ENCODE measurements around the gene TACC2. TPM values are rescaled to one million over a fixed set of nuclear protein-coding genes. Genes with fewer than 3 reads are reported as not detected.
A peak's percentile ranks its signal among the peaks of the same experiment; 100 is the strongest.

Gene TACC2
- total and polyA plus RNA-seq, 7 donors = 44.0 to 439 (median 313) TPM

DNA sequence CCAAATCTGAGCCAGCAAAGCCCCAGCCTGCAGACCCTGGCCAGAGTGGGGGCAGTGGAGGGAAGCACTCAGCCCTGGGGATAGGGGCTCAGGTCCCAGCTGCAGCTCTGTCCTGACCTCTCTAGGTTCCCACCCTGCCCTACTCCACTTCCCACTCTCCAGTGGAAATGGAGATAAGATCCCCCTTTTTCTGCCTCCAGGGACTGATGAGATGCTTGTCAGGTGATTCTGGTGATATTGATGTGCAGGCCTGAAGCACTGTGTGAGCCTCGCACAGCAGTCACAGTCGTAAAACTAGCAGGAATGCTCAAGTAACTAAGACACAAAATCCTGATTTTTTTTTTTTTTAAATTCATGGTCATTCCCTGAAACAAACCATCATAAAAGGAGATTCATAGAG is 227.1 kb downstream of the TACC2 start:
- Histone ChIP-seq H3K27me3 (ENCODE audit: insufficient read depth in 3 of 3, low read length in 2 of 3) (no peaks in the 10 kb centered on the region), H3K4me3 (no peak overlapping the region), H3K9me3 (no peaks in the 10 kb centered on the region), H3K36me3 (ENCODE audit: insufficient read depth in 1 of 2, low read depth in 1 of 2) (peaks cover 6 to 98% of the 10 kb centered on the region in 2 donors), H3K27ac (no peak overlapping the region), H3K4me1 (peaks cover 8% of the 10 kb centered on the region)
- intact Hi-C loops (cut with DNase I) = no loop called here
- no peak for TF ChIP-seq CTCF (IDR thresholded peaks at IDR 0.05)
- ATAC-seq = no peak
- DNase-seq = no peak
- 88 to 97% (median 93%) methylated on average over 2 of the region's 2 CpGs for WGBS, 3 donors

DNA sequence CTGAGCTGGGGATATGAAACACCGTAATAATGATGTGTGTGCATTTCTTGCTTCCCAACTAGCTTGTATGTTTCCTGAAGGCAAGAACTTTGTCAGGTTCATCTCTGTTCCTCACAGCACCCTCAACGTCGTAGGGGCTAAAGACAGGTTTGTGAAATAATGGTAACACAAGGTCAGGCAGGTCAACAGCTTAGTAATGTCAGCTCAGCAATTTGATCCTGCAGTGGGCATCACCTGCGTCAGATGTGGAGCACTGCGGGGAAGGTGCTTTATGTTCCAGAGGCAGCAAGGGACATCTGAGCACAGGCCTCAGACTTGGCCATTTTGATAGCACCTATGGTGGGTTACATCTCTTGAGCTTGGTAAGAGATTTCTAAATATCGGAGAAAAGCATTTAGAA is 230.4 kb downstream of the TACC2 start:
- Histone ChIP-seq H3K4me1 (peaks cover 27% of the 10 kb centered on the region), H3K36me3 (ENCODE audit: insufficient read depth in 1 of 2, low read depth in 1 of 2) (peaks cover 6 to 95% of the 10 kb centered on the region in 2 donors), H3K27ac (no peak overlapping the region), H3K4me3 (no peak overlapping the region), H3K9me3 (no peaks in the 10 kb centered on the region), H3K27me3 (ENCODE audit: insufficient read depth in 3 of 3, low read length in 2 of 3) (no peaks in the 10 kb centered on the region)
- 56 to 74% (median 65%) methylated on average over 6 of the region's 6 CpGs for WGBS, 3 donors
- intact Hi-C loops (cut with DNase I) = no loop called here
- TF ChIP-seq CTCF (IDR thresholded peaks at IDR 0.05) = no peak
- peak in 1 of 4 donors; percentile 36 for ATAC-seq
- DNase-seq = no peak

GRCh38 chr10:122220736-122221135 is 231.8 kb downstream of the TACC2 start:
- peak in 1 of 4 donors; percentile 29 for ATAC-seq
- intact Hi-C loops (cut with DNase I) = no loop called here
- peaks cover 6 to 95% of the 10 kb centered on the region in 2 donors for H3K36me3 ChIP-seq (ENCODE audit: insufficient read depth in 1 of 2, low read depth in 1 of 2)

DNA sequence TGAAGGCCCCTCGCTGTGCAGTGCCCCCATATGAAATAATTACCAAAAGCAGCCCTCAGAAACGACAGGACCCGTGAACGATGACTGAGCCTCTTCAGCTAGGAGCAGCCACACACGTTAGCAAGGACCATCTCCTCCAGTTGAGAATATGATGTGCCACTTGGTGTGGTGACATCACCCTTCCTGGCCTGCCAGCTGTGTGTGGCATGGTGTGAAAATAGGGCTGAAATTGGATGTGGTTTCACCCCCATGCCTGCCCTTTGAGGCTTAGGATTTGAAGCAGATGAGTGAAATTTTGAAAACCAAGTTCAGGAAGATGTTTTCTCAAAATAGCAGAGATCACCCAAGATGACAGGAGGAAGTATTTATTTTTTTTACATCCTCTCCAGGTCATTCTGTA is 233.0 kb downstream of the TACC2 start:
- TF ChIP-seq CTCF (IDR thresholded peaks at IDR 0.05) = no peak
- peak; percentile 70 to 84 (median 76) for ATAC-seq

More at GRCh38 chr10:122220736-122221135, 231.8 kb downstream of the TACC2 start:
- Histone ChIP-seq H3K9me3 (no peaks in the 10 kb centered on the region), H3K27ac (no peak overlapping the region), H3K4me3 (no peak overlapping the region), H3K4me1 (peaks cover 27% of the 10 kb centered on the region), H3K27me3 (ENCODE audit: insufficient read depth in 3 of 3, low read length in 2 of 3) (no peaks in the 10 kb centered on the region)
- no peak for TF ChIP-seq CTCF (IDR thresholded peaks at IDR 0.05)
- WGBS, 3 donors = 20 to 36% (median 28%) methylated on average over 2 of the region's 2 CpGs
- no peak for DNase-seq

GRCh38 chr10:122222638-122223037 is 233.7 kb downstream of the TACC2 start:
- WGBS, 3 donors = 24 to 67% (median 33%) methylated on average over 7 of the region's 7 CpGs
- H3K36me3 ChIP-seq (ENCODE audit: insufficient read depth in 1 of 2, low read depth in 1 of 2) = peaks cover 0 to 95% of the 10 kb centered on the region in 2 donors
- TF ChIP-seq CTCF (IDR thresholded peaks at IDR 0.05) = no peak
- H3K4me1 ChIP-seq = peaks cover 27% of the 10 kb centered on the region
- intact Hi-C loops (cut with DNase I) = no loop called here
- DNase-seq (no peak), ATAC-seq (peak; percentile 39 to 72 (median 40))
- no peak overlapping the region for H3K4me3 ChIP-seq
- no peaks in the 10 kb centered on the region for H3K9me3 ChIP-seq
- peak overlapping the region; percentile 72 for H3K27ac ChIP-seq
- H3K27me3 ChIP-seq (ENCODE audit: insufficient read depth in 3 of 3, low read length in 2 of 3) = no peaks in the 10 kb centered on the region

More for the DNA sequence above, 233.0 kb downstream of the TACC2 start:
- Histone ChIP-seq H3K9me3 (no peaks in the 10 kb centered on the region), H3K4me1 (peaks cover 27% of the 10 kb centered on the region), H3K27ac (peak overlapping the region; percentile 72), H3K4me3 (no peak overlapping the region), H3K36me3 (ENCODE audit: insufficient read depth in 1 of 2, low read depth in 1 of 2) (peaks cover 2 to 95% of the 10 kb centered on the region in 2 donors), H3K27me3 (ENCODE audit: insufficient read depth in 3 of 3, low read length in 2 of 3) (no peaks in the 10 kb centered on the region)
- DNase-seq = no peak
- whole genome bisulfite sequencing, 3 donors = 50 to 63% (median 51%) methylated on average over 5 of the region's 5 CpGs
- intact Hi-C loops (cut with DNase I) = no loop called here

Data from psoas muscle (tissue), 8 donors.